Endometrial microvascular endothelial cells (primary cell): ENCODE data around the gene IFTAP. TPM values are rescaled to one million over a fixed set of nuclear protein-coding genes. Genes with fewer than 3 reads are reported as not detected.

Source experiments
- in situ Hi-C: cut with HindIII; loops from 2 replicates; pipeline ENCODE4 v1.10.0; 2017; ENCODE audit warnings: low sequenced_read_pairs, low pct_unique_long_range_greater_than_20kb; ENCODE audit errors: inconsistent ontology term
- total RNA-seq: library from RNA; depleted of rRNA; stranded (reverse); fragments of >200 nt; gene quantifications from one replicate; pipeline ENCODE4 v1.2.3, GENCODE V29; 2015; ENCODE audit errors: inconsistent ontology term

The IFTAP gene
- total RNA-seq, 1 donor from 2014 or later = 38.7 TPM

GRCh38 chr11:36695571-36695970, 101.3 kb downstream of the IFTAP start:
- in situ Hi-C loops = no loop called here

GRCh38 chr11:36696550-36696949, 102.2 kb downstream of the IFTAP start:
- in situ Hi-C loops = no loop called here

GRCh38 chr11:36699271-36699670, 105.0 kb downstream of the IFTAP start:
- in situ Hi-C loops = no loop called here

- in situ Hi-C loops = no loop called here
Observed at GRCh38 chr11:36700246-36700645, 105.9 kb downstream of the IFTAP start.

- in situ Hi-C loops = no loop called here
Observed at GRCh38 chr11:36702330-36703054, 108.2 kb downstream of the IFTAP start.

GRCh38 chr11:36703055-36703404, 108.7 kb downstream of the IFTAP start:
- in situ Hi-C loops = no loop called here

Other genes with a start within 250 kb of the IFTAP start
- gene TRAF6, start 84.2 kb upstream of the IFTAP start, total RNA-seq = 9.4 TPM
- 1.3 TPM for gene RAG1, start 26.5 kb upstream of the IFTAP start, total RNA-seq
- gene RAG2, start 3.7 kb downstream of the IFTAP start, total RNA-seq = not detected